ENCODE results near the gene NACC2.
"Not testable (repeated sequence)": the region's sequence is repeated elsewhere in the genome, so short reads cannot be mapped to it uniquely, and the experiment has no call there.

Gene NACC2

GRCh38 chr9:135976531-135976930 lies 118.6 kb downstream of the NACC2 start:
- Histone ChIP-seq H3K4me3 (no peak overlapping the region), H3K27ac (no peak overlapping the region)

GRCh38 chr9:135975834-135976233 lies 119.3 kb downstream of the NACC2 start:
- no peak overlapping the region for H3K27ac ChIP-seq
- no peak overlapping the region for H3K4me3 ChIP-seq

GRCh38 chr9:135974220-135974573 lies 120.9 kb downstream of the NACC2 start:
- H3K27ac ChIP-seq, result no peak overlapping the region

GRCh38 chr9:135973277-135974219 lies 121.5 kb downstream of the NACC2 start:
- H3K27ac ChIP-seq, result no peak overlapping the region

More at GRCh38 chr9:135974220-135974573, 120.9 kb downstream of the NACC2 start:
- H3K4me3 ChIP-seq, result no peak overlapping the region

GRCh38 chr9:135971892-135972291 lies 123.2 kb downstream of the NACC2 start:
- Histone ChIP-seq H3K4me3 (no peak overlapping the region), H3K27ac (no peak overlapping the region)

More at GRCh38 chr9:135973277-135974219, 121.5 kb downstream of the NACC2 start:
- no peak overlapping the region for H3K4me3 ChIP-seq

- Histone ChIP-seq H3K27ac (no peak overlapping the region), H3K4me3 (no peak overlapping the region)
Observed at GRCh38 chr9:135971111-135971766, 123.8 kb downstream of the NACC2 start.

GRCh38 chr9:135970128-135970815 lies 124.8 kb downstream of the NACC2 start:
- H3K4me3 ChIP-seq, result no peak overlapping the region
- H3K27ac ChIP-seq, result no peak overlapping the region

- H3K27ac ChIP-seq, result peak overlapping the region in 2 of 21 experiments; percentile 12 to 31
- H3K4me3 ChIP-seq, result no peak overlapping the region
Observed at GRCh38 chr9:135969064-135969683, 125.9 kb downstream of the NACC2 start.

GRCh38 chr9:135968601-135969000 lies 126.5 kb downstream of the NACC2 start:
- Histone ChIP-seq H3K4me3 (no peak overlapping the region), H3K27ac (peak overlapping the region in 2 of 21 experiments; percentile 12 to 31)

GRCh38 chr9:135968083-135968476 lies 127.0 kb downstream of the NACC2 start:
- Histone ChIP-seq H3K27ac (no peak overlapping the region), H3K4me3 (no peak overlapping the region)

GRCh38 chr9:135966916-135967260 lies 128.2 kb downstream of the NACC2 start:
- not testable (repeated sequence) for H3K4me3 ChIP-seq, H3K27ac ChIP-seq

- Histone ChIP-seq H3K4me3 (no peak overlapping the region), H3K27ac (no peak overlapping the region)
Observed at GRCh38 chr9:135965124-135965756, 129.8 kb downstream of the NACC2 start.

- Histone ChIP-seq H3K27ac (no peak overlapping the region), H3K4me3 (no peak overlapping the region)
Observed at GRCh38 chr9:135963938-135964337, 131.2 kb downstream of the NACC2 start.

GRCh38 chr9:135963338-135963737 lies 131.8 kb downstream of the NACC2 start:
- Histone ChIP-seq H3K27ac (no peak overlapping the region), H3K4me3 (no peak overlapping the region)

- H3K4me3 ChIP-seq, result no peak overlapping the region
- peak overlapping the region in 3 of 21 experiments; percentile 7 to 54 (median 43) for H3K27ac ChIP-seq
Observed at GRCh38 chr9:135962696-135963307, 132.3 kb downstream of the NACC2 start.

GRCh38 chr9:135961811-135962695 lies 133.0 kb downstream of the NACC2 start:
- peak overlapping the region in 6 of 21 experiments; percentile 3 to 54 (median 12) for H3K27ac ChIP-seq
- no peak overlapping the region for H3K4me3 ChIP-seq

- Histone ChIP-seq H3K4me3 (peak within 1 kb of the TSS; percentile 77 to 96 (median 90)), H3K27ac (peak within 1 kb of the TSS; percentile 74 to 93 (median 90))
Observed at GRCh38 chr9:135961277-135961715, 133.8 kb downstream of the NACC2 start, which contains the start of gene UBAC1. TSS of gene UBAC1 (minus strand) at chr9:135961373. CDS start at chr9:135961162, 211 bp downstream.

All from skin epidermis (tissue), 12 donors.